H1 (cell line): ENCODE measurements around the gene DPP10. TPM values are rescaled to one million over a fixed set of nuclear protein-coding genes. Genes with fewer than 3 reads are reported as not detected.

ENCODE experiments used
- CTCF ChIA-PET: fragments of 300-600 bp; sonication (Branson Sonifier 250); formaldehyde crosslinking; loops from one replicate; lab custom pipeline; 2021; ENCODE audit not compliant: partially characterized antibody; lab: Charles Lee
- POLR2A ChIA-PET: fragments of 300-600 bp; sonication (Branson Sonifier 250); formaldehyde crosslinking; loops from one replicate; lab custom pipeline; 2021; ENCODE audit warnings: inconsistent platforms; ENCODE audit not compliant: partially characterized antibody; lab: Charles Lee
- DNase-seq, 2 experiments: peaks; one replicate each; pipeline versions ENCODE4 v3.0.0 to v3.0.0-alpha.2; 2010 to 2022; ENCODE audit warnings: low spot score in 2 of 2, low read depth in 1 of 2, mixed read lengths in 1 of 2
- FAIRE-seq: peaks from 2 replicates; lab custom pipeline; 2011; peaks lifted over from hg19 to GRCh38; lab: Jason Lieb, UNC
- H2AFZ ChIP-seq: 2 replicates; pipeline ENCODE4 v1.8.1; 2012; ENCODE audit warnings: low read length, inconsistent platforms
- H2AK5ac ChIP-seq: 2 replicates; pipeline ENCODE4 v1.6.1; 2013; ENCODE audit warnings: low read depth, low read length
- H2BK120ac ChIP-seq: replicated peaks from 2 replicates; pipeline ENCODE3; 2013; ENCODE audit warnings: low read depth, low read length, inconsistent platforms
- H2BK12ac ChIP-seq: 2 replicates; pipeline ENCODE4 v1.6.1; 2013; ENCODE audit warnings: low read depth, low read length
- H2BK15ac ChIP-seq: 2 replicates; pipeline ENCODE4 v1.6.1; 2013; ENCODE audit warnings: low read length
- H2BK20ac ChIP-seq: 2 replicates; pipeline ENCODE4 v1.6.1; 2013; ENCODE audit warnings: low read length
- H2BK5ac ChIP-seq: 2 replicates; pipeline ENCODE4 v1.6.1; 2013; ENCODE audit warnings: low read depth, low read length
- H3K14ac ChIP-seq: 2 replicates; pipeline ENCODE4 v1.6.1; 2013; ENCODE audit warnings: inconsistent platforms; ENCODE audit not compliant: insufficient read length
- H3K18ac ChIP-seq: 2 replicates; pipeline ENCODE4 v1.6.1; 2013; ENCODE audit warnings: low read length; ENCODE audit errors: extremely low read depth
- H3K23ac ChIP-seq: 2 replicates; pipeline ENCODE4 v1.6.1; 2013; ENCODE audit warnings: inconsistent platforms; ENCODE audit not compliant: insufficient read length
- H3K23me2 ChIP-seq: 2 replicates; pipeline ENCODE4 v1.6.1; 2013; ENCODE audit warnings: low read depth, low read length
- H3K27ac ChIP-seq: 2 replicates; pipeline ENCODE4 v1.6.1; 2011; ENCODE audit warnings: low read depth, low read length, inconsistent platforms
- H3K27me3 ChIP-seq, 4 experiments: replicated peaks in 1 of 4; 1 replicate in 1 of 4; 2 replicates in 3 of 4; pipeline versions ENCODE4 v1.6.1 to v1.8.1; 2011 to 2013; ENCODE audit warnings: low read length in 3 of 4, mild to moderate bottlenecking in 3 of 4, inconsistent platforms in 2 of 4, mixed read lengths in 2 of 4, moderate library complexity in 1 of 4; ENCODE audit not compliant: control insufficient read depth in 3 of 4, insufficient read depth in 3 of 4; ENCODE audit errors: extremely low read depth in 1 of 4
- H3K36me3 ChIP-seq, 4 experiments: 2 replicates each; pipeline versions ENCODE4 v1.6.1 to v1.8.1; 2011 to 2013; ENCODE audit warnings: mild to moderate bottlenecking in 4 of 4, low read length in 3 of 4, moderate library complexity in 2 of 4, control low read depth in 1 of 4, inconsistent platforms in 1 of 4; ENCODE audit not compliant: insufficient read depth in 4 of 4, control insufficient read depth in 2 of 4
- H3K4ac ChIP-seq: replicated peaks from 2 replicates; pipeline ENCODE3; 2013; ENCODE audit warnings: low read length, low read depth, mixed read lengths, inconsistent platforms; ENCODE audit not compliant: insufficient read length
- H3K4me1 ChIP-seq, 4 experiments: replicated peaks in 1 of 4; 1 replicate in 1 of 4; 2 replicates in 3 of 4; pipeline versions ENCODE4 v1.6.1 to v1.8.1; 2011 to 2013; ENCODE audit warnings: low read length in 3 of 4, inconsistent platforms in 2 of 4, mixed read lengths in 1 of 4; ENCODE audit not compliant: insufficient read depth in 4 of 4, control insufficient read depth in 3 of 4
- H3K4me2 ChIP-seq, 2 experiments: 2 replicates each; pipeline versions ENCODE4 v1.6.1 to v1.8.1; 2011 to 2013; ENCODE audit warnings: low read depth in 2 of 2, low read length in 2 of 2, control low read depth in 1 of 2, inconsistent platforms in 1 of 2, mild to moderate bottlenecking in 1 of 2; ENCODE audit not compliant: insufficient read depth in 1 of 2
- H3K4me3 ChIP-seq, 4 experiments: fragments of 200-600, 300-600 bp in 1 of 4; sonication (generic), shearing (Covaris generic), sonication (Bioruptor Twin) in 1 of 4; 2 replicates each; pipeline versions ENCODE4 v1.5.1 to v1.8.1; 2011 to 2016; ENCODE audit warnings: low read length in 4 of 4, low read depth in 3 of 4, control low read depth in 2 of 4, inconsistent platforms in 2 of 4, mild to moderate bottlenecking in 2 of 4, mixed read lengths in 1 of 4, moderate library complexity in 1 of 4; ENCODE audit not compliant: insufficient read depth in 2 of 4; ENCODE audit errors: extremely low read depth in 1 of 4
- H3K56ac ChIP-seq: replicated peaks from 2 replicates; pipeline ENCODE3; 2013; ENCODE audit warnings: low read depth, mild to moderate bottlenecking, mixed read lengths, low read length, inconsistent platforms; ENCODE audit not compliant: insufficient read length
- H3K79me1 ChIP-seq: 2 replicates; pipeline ENCODE4 v1.6.1; 2013; ENCODE audit warnings: low read depth, low read length, control low read depth
- H3K79me2 ChIP-seq, 2 experiments: 2 replicates each; pipeline versions ENCODE4 v1.6.1 to v1.8.1; 2012 to 2013; ENCODE audit warnings: low read length in 2 of 2, mild to moderate bottlenecking in 2 of 2, inconsistent platforms in 1 of 2; ENCODE audit not compliant: insufficient read depth in 2 of 2, control insufficient read depth in 1 of 2
- H3K9ac ChIP-seq, 4 experiments: replicated peaks in 1 of 4; 1 replicate in 1 of 4; 2 replicates in 3 of 4; pipeline versions ENCODE4 v1.6.1 to v1.8.1; 2011 to 2013; ENCODE audit warnings: low read depth in 3 of 4, low read length in 3 of 4, control low read depth in 2 of 4, mild to moderate bottlenecking in 2 of 4, moderate library complexity in 2 of 4, inconsistent platforms in 1 of 4; ENCODE audit errors: extremely low read depth in 1 of 4
- H3K9me3 ChIP-seq, 2 experiments: 2 replicates each; pipeline versions ENCODE4 v1.6.1 to v1.8.1; 2012 to 2013; ENCODE audit warnings: mild to moderate bottlenecking in 2 of 2, moderate library complexity in 2 of 2, control low read depth in 1 of 2, inconsistent platforms in 1 of 2, low read depth in 1 of 2, low read length in 1 of 2, mixed read lengths in 1 of 2; ENCODE audit not compliant: insufficient read depth in 2 of 2
- H4K20me1 ChIP-seq, 2 experiments: replicated peaks in 1 of 2; 2 replicates each; pipeline versions ENCODE3 to v1.8.1; 2011 to 2013; ENCODE audit warnings: inconsistent platforms in 2 of 2, low read length in 2 of 2, mild to moderate bottlenecking in 1 of 2; ENCODE audit not compliant: insufficient read depth in 2 of 2, control insufficient read depth in 1 of 2
- H4K5ac ChIP-seq: 2 replicates; pipeline ENCODE4 v1.6.1; 2013; ENCODE audit warnings: low read length, low read depth, mixed read lengths, inconsistent platforms; ENCODE audit not compliant: insufficient read length
- H4K8ac ChIP-seq: 2 replicates; pipeline ENCODE4 v1.8.0; 2013; ENCODE audit warnings: mild to moderate bottlenecking, moderate library complexity, low read length, inconsistent platforms; ENCODE audit not compliant: insufficient read depth; ENCODE audit errors: extremely low read depth
- H4K91ac ChIP-seq: replicated peaks from 2 replicates; pipeline ENCODE3; 2013; ENCODE audit warnings: low read length, mixed read lengths, inconsistent platforms; ENCODE audit not compliant: insufficient read length
- ATF3 ChIP-seq: IDR thresholded peaks from 2 replicates; pipeline ENCODE4 v1.6.1; 2011; ENCODE audit warnings: low read depth, mild to moderate bottlenecking, low read length; ENCODE audit not compliant: insufficient read depth
- CTBP2 ChIP-seq: IDR thresholded peaks from 2 replicates; pipeline ENCODE4 v1.7.0; 2011; ENCODE audit warnings: borderline replicate concordance, mild to moderate bottlenecking, moderate library complexity, mixed read lengths, low read length; ENCODE audit not compliant: insufficient read depth, insufficient read length
- EGR1 ChIP-seq: IDR thresholded peaks from 2 replicates; pipeline ENCODE4 v1.6.1; 2011; ENCODE audit warnings: low read depth, low read length, borderline replicate concordance
- FOSL1 ChIP-seq: IDR thresholded peaks from 2 replicates; pipeline ENCODE4 v1.6.1; 2011; ENCODE audit warnings: mild to moderate bottlenecking, low read depth, low read length, moderate library complexity; ENCODE audit not compliant: insufficient read depth
- GTF2F1 ChIP-seq: IDR thresholded peaks from 2 replicates; pipeline ENCODE4 v1.6.1; 2012; ENCODE audit warnings: low read depth, low read length, improper control_type of control experiment, borderline replicate concordance
- JUN ChIP-seq: IDR thresholded peaks from 2 replicates; pipeline ENCODE4 v1.6.1; 2011; ENCODE audit warnings: low read depth, mild to moderate bottlenecking, improper control_type of control experiment, low read length
- KDM4A ChIP-seq: IDR thresholded peaks from one replicate; pipeline ENCODE4 v1.7.1; 2012; ENCODE audit warnings: low read depth, mild to moderate bottlenecking, moderate library complexity, low read length, inconsistent platforms; ENCODE audit not compliant: severe bottlenecking
- NRF1 ChIP-seq: IDR thresholded peaks from 2 replicates; pipeline ENCODE4 v1.6.1; 2011; ENCODE audit warnings: mild to moderate bottlenecking, low read depth, low read length, improper control_type of control experiment
- PHF8 ChIP-seq: fragments of 200-600 bp; sonication (generic); conservative IDR thresholded peaks from 2 replicates; pipeline ENCODE4 v1.7.1; 2012; ENCODE audit warnings: low read depth, mild to moderate bottlenecking, inconsistent platforms, low read length, moderate library complexity
- POLR2A ChIP-seq, 2 experiments: IDR thresholded peaks; 1 replicate in 1 of 2; 2 replicates in 1 of 2; pipeline ENCODE4 v1.6.1; 2011; ENCODE audit warnings: low read depth in 2 of 2, low read length in 2 of 2, mild to moderate bottlenecking in 2 of 2; ENCODE audit errors: control extremely low read depth in 1 of 2
- RNF2 ChIP-seq: fragments of 200-900, 300-1000 bp; sonication (generic); IDR thresholded peaks from 2 replicates; pipeline ENCODE4 v1.7.1; 2016; ENCODE audit warnings: borderline replicate concordance, low read depth, mild to moderate bottlenecking, antibody characterized with exemption, low read length; ENCODE audit not compliant: poor library complexity, severe bottlenecking; ENCODE audit errors: missing control alignments
- SUZ12 ChIP-seq: fragments of 200-600 bp; sonication (generic); IDR thresholded peaks from 2 replicates; pipeline ENCODE4 v1.6.1; 2012; ENCODE audit warnings: mild to moderate bottlenecking, inconsistent platforms, low read length, moderate library complexity, mixed read lengths
- TEAD4 ChIP-seq: IDR thresholded peaks from 2 replicates; pipeline ENCODE4 v1.6.1; 2012; ENCODE audit warnings: low read depth, low read length, inconsistent platforms, mixed read lengths
- WGBS, 2 experiments: shearing (Covaris generic) in 1 of 2; methylation state at CpG; one replicate each; pipeline versions ENCODE4 v1.1.6 to v1.1.7; 2013 to 2015; ENCODE audit warnings: low lambda C conversion rate in 2 of 2, mixed read lengths in 2 of 2, inconsistent platforms in 1 of 2, low coverage in 1 of 2, missing lambda C conversion rate in 1 of 2; ENCODE audit not compliant: insufficient replicate concordance in 2 of 2, insufficient coverage in 1 of 2, insufficient read length in 1 of 2; ENCODE audit errors: extremely low coverage in 1 of 2, missing lambda C conversion rate in 1 of 2; 5-methylcytosine and 5-hydroxymethylcytosine counted together
- polyA plus RNA-seq, 7 experiments: library from polyadenylated mRNA; depleted of rRNA in 3 of 7; stranded (reverse) in 5 of 7; unstranded in 2 of 7; fragments of >200 nt in 5 of 7; fragments of 200-250 nt in 2 of 7; gene quantifications; 1 replicate in 5 of 7; 2 replicates in 1 of 7; 4 replicates in 1 of 7; pipeline versions ENCODE4 v1.2.1 to v1.2.3, GENCODE V29; 2011 to 2013; ENCODE audit warnings: missing spikeins in 2 of 7, mixed read lengths in 2 of 7
- total RNA-seq: library from RNA; stranded (reverse); fragmentation: NEBNext Ultra II Directional; extraction: Animal tissue kit (Norgen Biotek cat#: 25700); gene quantifications from 2 replicates; pipeline ENCODE4 v1.2.1, GENCODE V29; 2021

Gene DPP10
- total and polyA plus RNA-seq, 2 of the 8 experiments (the other 6 are each of a cell fraction or from before 2014, with no cell fraction given): 3.3 to 7.2 TPM

DNA sequence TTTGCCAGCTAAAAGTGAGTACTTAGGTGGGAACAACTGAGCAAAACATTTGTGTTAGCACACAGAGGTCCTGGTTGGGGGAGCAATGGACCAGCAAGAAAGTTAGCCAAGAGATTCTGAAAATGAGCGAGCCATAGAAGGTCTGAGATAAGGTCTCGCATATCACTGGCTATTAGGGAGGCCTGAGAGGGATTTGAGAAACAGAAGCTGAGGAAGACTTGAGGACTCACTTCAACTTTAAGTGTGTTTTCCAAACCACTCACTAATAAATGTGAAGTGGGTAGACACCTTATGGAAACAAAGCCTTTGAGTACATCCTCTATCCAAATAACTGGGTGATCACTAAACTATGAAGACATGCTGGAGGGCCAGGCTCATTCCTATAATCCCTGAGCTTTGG is 958.5 kb downstream of the DPP10 start:
- H3K27me3 ChIP-seq: no peaks in the 10 kb centered on the region
- no peak overlapping the region for H3K9ac ChIP-seq
- H3K79me2 ChIP-seq: no peaks in the 10 kb centered on the region
- WGBS, 2 experiments: 90% methylated on average over 2 of the region's 2 CpGs; no CpG with 5 or more reads in 1 of the 2 experiments
- H3K79me1 ChIP-seq: no peaks in the 10 kb centered on the region
- CTCF ChIA-PET: interaction anchor here (1.3 kb wide), 1 partner anchor 15 kb away, joined by 3 read pairs; no protein-coding TSS in a partner anchor
- H3K27ac ChIP-seq: no peak overlapping the region
- no peak overlapping the region for H3K56ac ChIP-seq
- no peak for DNase-seq
- H2BK12ac ChIP-seq: no peak overlapping the region
- no peak overlapping the region; the same call in 1 of the 2 replicates for H3K18ac ChIP-seq
- H3K4ac ChIP-seq: no peak overlapping the region
- no peak overlapping the region for H4K8ac ChIP-seq
- POLR2A ChIA-PET: no interaction called here
- H4K91ac ChIP-seq: no peak overlapping the region
- no peak overlapping the region for H2BK20ac ChIP-seq
- H3K23ac ChIP-seq: no peak overlapping the region
- no peak overlapping the region for H4K5ac ChIP-seq
- no peak overlapping the region for H3K4me2 ChIP-seq
- no peaks in the 10 kb centered on the region for H3K23me2 ChIP-seq
- no peak overlapping the region for H2BK5ac ChIP-seq
- no peak overlapping the region for H2AK5ac ChIP-seq
- H2BK120ac ChIP-seq: no peak overlapping the region
- H3K4me3 ChIP-seq: no peak overlapping the region
- no peaks in the 10 kb centered on the region; a peak in 1 of 8 replicates for H3K36me3 ChIP-seq
- H2BK15ac ChIP-seq: no peak overlapping the region
- H2AFZ ChIP-seq: no peak overlapping the region
- peaks cover 0 to 6% (median 0%) of the 10 kb centered on the region in 4 experiments; a peak in 1 of 7 replicates for H3K4me1 ChIP-seq
- no peak overlapping the region for H3K14ac ChIP-seq
- no peaks in the 10 kb centered on the region for H3K9me3 ChIP-seq
- H4K20me1 ChIP-seq: no peaks in the 10 kb centered on the region
- FAIRE-seq: no peak
- TF ChIP-seq NRF1: no peak
- no peak for TF ChIP-seq ATF3
- TF ChIP-seq PHF8: no peak
- TF ChIP-seq JUN: no peak
- no peak for TF ChIP-seq KDM4A
- TF ChIP-seq POLR2A (IDR thresholded peaks at IDR 0.05; ENCODE audit: control extremely low read depth in 1 of 2, low read depth in 2 of 2, low read length in 2 of 2): no peak
- no peak for TF ChIP-seq RNF2
- TF ChIP-seq CTBP2: no peak
- no peak for TF ChIP-seq SUZ12
- TF ChIP-seq TEAD4: no peak
- no peak for TF ChIP-seq GTF2F1
- no peak for TF ChIP-seq EGR1
- TF ChIP-seq FOSL1: no peak
